Activated CD4-positive, alpha-beta memory T cell treated with anti-CD3 and anti-CD28 coated beads, Interleukin-2, amount 10 ng/mL, durations not matched to agents 7 days and 5 days (primary cell): ENCODE results near the gene MMP15. TPM values are rescaled to one million over a fixed set of nuclear protein-coding genes. Genes with fewer than 3 reads are reported as not detected.
"Not testable (repeated sequence)": the region's sequence is repeated elsewhere in the genome, so short reads cannot be mapped to it uniquely, and the experiment has no call there.

Experiments
- CTCF ChIA-PET: fragments of 350-600 bp; sonication (Branson Sonifier 250); formaldehyde crosslinking; loops from one replicate; lab custom pipeline; 2021; ENCODE audit warnings: antibody characterized with exemption, inconsistent platforms; lab: Charles Lee
- POLR2A ChIA-PET: fragments of 350-600 bp; sonication (Branson Sonifier 250); formaldehyde crosslinking; loops from one replicate; lab custom pipeline; 2021; ENCODE audit warnings: antibody characterized with exemption; lab: Charles Lee
- DNase-seq: peaks from one replicate; pipeline ENCODE4 v3.0.0-alpha.2; 2020
- H3K27ac Mint-ChIP-seq: one replicate; pipeline ENCODE4 v1.8.0; 2021; ENCODE audit warnings: mild to moderate bottlenecking, mixed read lengths
- H3K27me3 Mint-ChIP-seq: one replicate; pipeline ENCODE4 v1.8.0; 2021; ENCODE audit warnings: mixed read lengths
- H3K36me3 Mint-ChIP-seq: one replicate; pipeline ENCODE4 v1.8.0; 2021; ENCODE audit warnings: low read depth, mixed read lengths
- H3K4me1 Mint-ChIP-seq: one replicate; pipeline ENCODE4 v1.8.0; 2021; ENCODE audit warnings: mixed read lengths
- H3K4me3 Mint-ChIP-seq: one replicate; pipeline ENCODE4 v1.8.0; 2021; ENCODE audit warnings: mild to moderate bottlenecking, mixed read lengths
- H3K9me3 Mint-ChIP-seq: one replicate; pipeline ENCODE4 v1.8.0; 2021; ENCODE audit warnings: mixed read lengths
- total RNA-seq, 2 experiments: library from RNA; stranded (reverse); gene quantifications; one replicate each; pipeline ENCODE4 v1.2.3, GENCODE V29; 2021

Gene MMP15
- total RNA-seq, 2 experiments from 2014 or later, result 0.68 to 1.1 TPM

- H3K36me3 Mint-ChIP-seq, result peaks cover 54% of the 10 kb centered on the region
- peaks cover 69% of the 10 kb centered on the region for H3K4me1 Mint-ChIP-seq
- no peak for DNase-seq
- peak overlapping the region; percentile 87 for H3K27ac Mint-ChIP-seq
- CTCF ChIA-PET, result interaction anchor here (0.6 to 8.0 kb wide), 13 partner anchors 9 to 422 kb away, joined by 3 to 46 read pairs (median 6); partner anchors contain the start of genes CFAP20 and KATNB1
- H3K9me3 Mint-ChIP-seq, result no peaks in the 10 kb centered on the region
- no peaks in the 10 kb centered on the region for H3K27me3 Mint-ChIP-seq
- POLR2A ChIA-PET, result interaction anchor here (0.8 to 2.9 kb wide), 14 partner anchors 10 to 1066 kb away, joined by 3 to 15 read pairs (median 4); partner anchors contain the start of genes CFAP20, CIAPIN1, COQ9 and KATNB1
- H3K4me3 Mint-ChIP-seq, result peak overlapping the region; percentile 74
Measured at GRCh38 chr16:57998992-57999365, 26.6 kb upstream of the MMP15 start.

DNA sequence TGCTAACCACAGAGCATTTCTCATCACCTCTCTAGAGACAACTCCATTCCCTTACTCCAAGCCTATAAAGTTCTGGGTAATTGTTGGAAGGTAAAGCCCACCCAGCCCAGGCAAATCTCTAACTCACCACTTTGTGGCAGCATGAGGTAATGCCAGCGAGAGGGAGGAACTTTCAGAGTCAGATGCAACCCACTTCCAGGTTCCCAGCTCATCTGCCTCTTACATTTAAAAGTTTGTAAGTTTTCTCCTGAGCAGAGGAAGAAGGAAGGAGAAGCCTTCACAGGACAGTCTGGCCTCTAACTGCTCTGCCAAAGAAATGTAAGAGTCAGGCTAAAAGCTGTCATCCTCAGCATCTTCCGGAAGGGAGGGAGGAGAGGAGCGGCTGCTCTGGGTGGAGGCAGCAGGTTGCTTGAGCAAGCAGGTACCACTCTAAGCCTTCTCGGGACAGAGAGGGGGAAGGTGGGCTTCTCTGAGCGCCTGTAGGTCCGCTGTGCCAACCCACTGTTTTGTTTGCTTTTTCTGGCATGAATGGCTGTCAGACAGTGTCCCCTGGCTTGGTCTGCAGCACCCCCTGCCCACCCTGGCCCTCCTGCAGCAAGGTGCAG is 26.1 kb upstream of the MMP15 start:
- peak; percentile 56 for DNase-seq
- peak overlapping the region; percentile 74 for H3K4me3 Mint-ChIP-seq
- H3K4me1 Mint-ChIP-seq, result peaks cover 70% of the 10 kb centered on the region
- CTCF ChIA-PET, result interaction anchor here (0.6 to 8.0 kb wide), 14 partner anchors 10 to 422 kb away, joined by 3 to 46 read pairs (median 6); partner anchors contain the start of genes CFAP20 and KATNB1
- no peaks in the 10 kb centered on the region for H3K9me3 Mint-ChIP-seq
- peak overlapping the region; percentile 87 for H3K27ac Mint-ChIP-seq
- POLR2A ChIA-PET, result interaction anchor here (0.9 to 2.9 kb wide), 15 partner anchors 10 to 1066 kb away, joined by 3 to 15 read pairs (median 5); partner anchors contain the start of genes CIAPIN1, COQ9 and KATNB1
- H3K36me3 Mint-ChIP-seq, result peaks cover 54% of the 10 kb centered on the region
- H3K27me3 Mint-ChIP-seq, result no peaks in the 10 kb centered on the region

DNA sequence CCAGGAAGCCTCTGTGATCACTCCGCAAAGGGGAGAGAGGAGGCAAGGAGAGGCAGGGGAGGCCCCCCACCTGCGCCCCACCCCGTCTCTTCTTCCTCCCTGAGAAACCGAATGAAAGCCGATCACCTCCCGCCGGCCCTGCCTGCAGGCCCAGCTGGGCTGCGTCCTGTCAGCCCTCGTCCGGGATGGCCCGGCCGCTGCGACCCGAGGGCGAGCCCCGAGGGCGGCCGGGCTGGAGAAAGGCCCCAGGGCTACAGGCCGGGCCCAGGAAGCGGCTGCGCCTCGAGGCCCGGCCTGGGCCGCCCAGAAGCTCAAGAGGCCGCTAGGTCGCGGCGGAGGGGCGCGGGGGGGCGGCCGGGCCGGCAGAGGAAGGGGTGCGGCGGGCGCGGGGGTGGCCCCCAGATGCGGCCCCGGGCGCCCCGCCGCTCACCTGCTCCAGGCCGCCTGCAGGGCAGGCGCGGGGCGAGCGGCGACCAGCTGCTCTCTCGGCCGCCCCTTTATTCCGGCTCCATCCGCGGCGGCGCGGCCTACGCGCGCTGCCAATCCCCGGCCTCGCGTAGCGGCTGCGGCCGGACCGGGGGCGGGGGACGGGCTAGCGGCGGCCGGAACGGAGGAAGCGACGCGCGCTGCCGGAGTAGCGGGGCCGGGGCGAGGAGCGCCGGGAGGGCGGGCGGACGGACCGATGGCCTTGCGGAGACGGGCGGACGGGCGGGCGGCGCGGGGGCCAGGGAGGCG is 25.4 kb upstream of the MMP15 start, which contains the start of gene ZNF319:
TSS of gene ZNF319 (minus strand) at position 702 of the 735 bp plus-strand sequence. CDS start 2,407 bp downstream, outside the sequence.
- CTCF ChIA-PET, result interaction anchor here (0.5 to 8.0 kb wide), 12 partner anchors 10 to 423 kb away, joined by 3 to 46 read pairs (median 4); partner anchors contain the start of gene CFAP20
- Mint-ChIP-seq H3K4me3 (peak within 1 kb of the TSS; percentile 92), H3K27ac (peak within 1 kb of the TSS; percentile 94), H3K9me3 (no peaks in the 10 kb centered on the region), H3K4me1 (peaks cover 65% of the 10 kb centered on the region), H3K36me3 (peaks cover 54% of the 10 kb centered on the region), H3K27me3 (no peaks in the 10 kb centered on the region)
- POLR2A ChIA-PET, result interaction anchor here (1.0 to 2.9 kb wide), 10 partner anchors 11 to 553 kb away, joined by 3 to 15 read pairs (median 4); partner anchors contain the start of genes CIAPIN1 and COQ9
- DNase-seq, result no peak

GRCh38 chr16:58000706-58001676 is 24.6 kb upstream of the MMP15 start, which contains the start of gene USB1:
USB1 (plus strand) TSS chr16:58001407; CDS start chr16:58001484, 77 bp downstream.
- ChIA-PET CTCF (interaction anchor here (0.5 to 8.0 kb wide), 7 partner anchors 21 to 424 kb away, joined by 3 to 46 read pairs (median 8); partner anchors contain the start of gene CFAP20), POLR2A (interaction anchor here (0.7 to 1.7 kb wide), 8 partner anchors 12 to 554 kb away, joined by 3 to 7 read pairs (median 3); partner anchors contain the start of genes CFAP20, CIAPIN1 and COQ9)
- Mint-ChIP-seq H3K4me1 (peaks cover 58% of the 10 kb centered on the region), H3K27me3 (no peaks in the 10 kb centered on the region), H3K9me3 (no peaks in the 10 kb centered on the region), H3K36me3 (peaks cover 49% of the 10 kb centered on the region), H3K4me3 (peak within 1 kb of the TSS; percentile 92), H3K27ac (peak within 1 kb of the TSS; percentile 94)
- DNase-seq, result peak; percentile 87

GRCh38 chr16:58001781-58002415 is 23.7 kb upstream of the MMP15 start:
- POLR2A ChIA-PET, result interaction anchor here (1.0 to 1.4 kb wide), 3 partner anchors 12 to 127 kb away, joined by 3 to 4 read pairs (median 3); partner anchors contain the start of gene CFAP20
- no peaks in the 10 kb centered on the region for H3K27me3 Mint-ChIP-seq
- peak overlapping the region; percentile 92 for H3K4me3 Mint-ChIP-seq
- H3K9me3 Mint-ChIP-seq, result peaks cover under 1% of the 10 kb centered on the region
- peak overlapping the region; percentile 94 for H3K27ac Mint-ChIP-seq
- DNase-seq, result no peak
- H3K4me1 Mint-ChIP-seq, result peaks cover 55% of the 10 kb centered on the region
- H3K36me3 Mint-ChIP-seq, result peaks cover 52% of the 10 kb centered on the region
- CTCF ChIA-PET, result interaction anchor here (1.1 to 8.0 kb wide), 7 partner anchors 23 to 426 kb away, joined by 3 to 46 read pairs (median 3); partner anchors contain the start of gene CFAP20

DNA sequence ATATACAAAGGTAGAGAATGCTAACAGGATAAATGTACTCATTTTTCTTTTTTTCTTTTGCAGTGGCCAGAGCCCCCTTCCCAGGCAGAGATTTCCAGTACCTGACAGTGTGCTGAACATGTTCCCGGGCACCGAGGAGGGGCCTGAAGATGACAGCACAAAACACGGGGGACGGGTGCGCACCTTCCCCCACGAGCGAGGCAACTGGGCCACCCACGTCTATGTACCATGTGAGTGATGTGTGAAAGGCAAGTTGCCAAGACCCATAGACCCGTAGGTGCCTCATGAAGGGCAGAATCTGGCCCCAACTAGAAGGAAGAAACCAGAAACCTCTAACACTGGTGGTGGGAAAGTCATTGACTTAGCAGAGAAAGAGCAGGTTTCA is 23.1 kb upstream of the MMP15 start:
- ChIA-PET POLR2A (interaction anchor here (1.1 kb wide), 1 partner anchor 15 kb away, joined by 3 read pairs; no protein-coding TSS in a partner anchor), CTCF (interaction anchor here (1.1 to 8.0 kb wide), 4 partner anchors 26 to 426 kb away, joined by 3 to 46 read pairs (median 3); partner anchors contain the start of gene CFAP20)
- H3K36me3 Mint-ChIP-seq, result peaks cover 51% of the 10 kb centered on the region
- H3K9me3 Mint-ChIP-seq, result peaks cover 2% of the 10 kb centered on the region
- DNase-seq, result no peak
- H3K27me3 Mint-ChIP-seq, result no peaks in the 10 kb centered on the region
- H3K27ac Mint-ChIP-seq, result no peak overlapping the region
- peaks cover 50% of the 10 kb centered on the region for H3K4me1 Mint-ChIP-seq
- H3K4me3 Mint-ChIP-seq, result peak overlapping the region; percentile 30

GRCh38 chr16:58002936-58003335 is 22.6 kb upstream of the MMP15 start:
- no peak overlapping the region for H3K4me3 Mint-ChIP-seq
- POLR2A ChIA-PET, result no interaction called here
- H3K4me1 Mint-ChIP-seq, result peaks cover 45% of the 10 kb centered on the region
- H3K27me3 Mint-ChIP-seq, result no peaks in the 10 kb centered on the region
- peaks cover 46% of the 10 kb centered on the region for H3K36me3 Mint-ChIP-seq
- CTCF ChIA-PET, result interaction anchor here (1.1 to 8.0 kb wide), 3 partner anchors 26 to 427 kb away, joined by 3 to 46 read pairs (median 3); no protein-coding TSS in a partner anchor
- no peak for DNase-seq
- H3K9me3 Mint-ChIP-seq, result peaks cover 2% of the 10 kb centered on the region
- H3K27ac Mint-ChIP-seq, result no peak overlapping the region

- H3K4me3 Mint-ChIP-seq, POLR2A ChIA-PET: not testable (repeated sequence)
Measured at GRCh38 chr16:58004736-58005135, 20.8 kb upstream of the MMP15 start.

GRCh38 chr16:58009856-58010416 is 15.6 kb upstream of the MMP15 start:
- Mint-ChIP-seq H3K9me3 (peaks cover 2% of the 10 kb centered on the region), H3K36me3 (peaks cover 37% of the 10 kb centered on the region), H3K4me1 (peaks cover 2% of the 10 kb centered on the region), H3K27me3 (no peaks in the 10 kb centered on the region), H3K4me3 (no peak overlapping the region), H3K27ac (no peak overlapping the region)
- CTCF ChIA-PET, result interaction anchor here (0.6 to 1.0 kb wide), 2 partner anchors 73 to 88 kb away, joined by 3 to 6 read pairs; no protein-coding TSS in a partner anchor
- POLR2A ChIA-PET, result no interaction called here
- DNase-seq, result no peak

More at GRCh38 chr16:58004736-58005135, 20.8 kb upstream of the MMP15 start:
- DNase-seq, H3K27me3 Mint-ChIP-seq, H3K27ac Mint-ChIP-seq, H3K9me3 Mint-ChIP-seq: not testable (repeated sequence)
- CTCF ChIA-PET, result interaction anchor here (8.0 kb wide), 1 partner anchor 106 kb away, joined by 46 read pairs; no protein-coding TSS in a partner anchor
- Mint-ChIP-seq H3K4me1 (peaks cover 29% of the 10 kb centered on the region), H3K36me3 (peaks cover 41% of the 10 kb centered on the region)

DNA sequence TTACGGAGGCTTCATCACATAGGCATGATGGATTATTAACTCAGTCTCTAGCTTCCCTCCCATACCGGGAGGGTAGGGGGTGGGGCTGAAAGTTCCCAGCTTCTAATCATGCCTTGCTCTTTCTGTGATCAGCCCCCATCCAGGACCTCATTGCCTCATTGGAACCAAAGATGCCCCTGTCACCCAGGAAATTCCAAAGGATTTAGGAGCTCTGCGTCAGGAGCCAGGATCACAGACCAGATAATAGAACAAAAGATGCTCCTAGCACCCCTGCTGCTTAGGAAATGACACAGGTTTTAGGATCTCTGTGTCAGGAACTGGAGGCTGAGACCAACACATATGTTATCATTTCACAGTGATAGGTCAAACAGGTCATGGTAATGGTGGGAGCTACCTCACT is 14.7 kb upstream of the MMP15 start:
- Mint-ChIP-seq H3K36me3 (peaks cover 35% of the 10 kb centered on the region), H3K27ac (no peak overlapping the region), H3K27me3 (no peaks in the 10 kb centered on the region), H3K9me3 (peaks cover 2% of the 10 kb centered on the region), H3K4me3 (no peak overlapping the region), H3K4me1 (no peaks in the 10 kb centered on the region)
- no peak for DNase-seq
- CTCF ChIA-PET, result interaction anchor here (1.0 kb wide), 1 partner anchor 87 kb away, joined by 3 read pairs; no protein-coding TSS in a partner anchor
- POLR2A ChIA-PET, result no interaction called here

GRCh38 chr16:58011652-58012051 is 13.9 kb upstream of the MMP15 start:
- POLR2A ChIA-PET, result no interaction called here
- H3K9me3 Mint-ChIP-seq, result peaks cover 2% of the 10 kb centered on the region
- DNase-seq, result no peak
- H3K27me3 Mint-ChIP-seq, result no peaks in the 10 kb centered on the region
- no peak overlapping the region for H3K4me3 Mint-ChIP-seq
- H3K36me3 Mint-ChIP-seq, result peaks cover 28% of the 10 kb centered on the region
- H3K27ac Mint-ChIP-seq, result no peak overlapping the region
- CTCF ChIA-PET, result no interaction called here
- H3K4me1 Mint-ChIP-seq, result no peaks in the 10 kb centered on the region
